GM13976 (cell line): ENCODE measurements around the gene TAS2R16.

Experiments used
- DNase-seq: peaks from one replicate; pipeline ENCODE4 v3.0.0; 2012; ENCODE audit warnings: low spot score
- in situ Hi-C: fragments of 300-500 bp; cut with MboI; formaldehyde crosslinking; loops from one replicate; pipeline ENCODE4 v1.12.0; 2022; ENCODE audit warnings: low sequenced_read_pairs, mixed read lengths, inconsistent platforms; ENCODE audit not compliant: unreplicated experiment
- TF ChIP-seq, protein P1 (sequence below): IDR thresholded peaks from 2 replicates; pipeline ENCODE4 v1.5.1; 2012; ENCODE audit warnings: borderline replicate concordance, mild to moderate bottlenecking; ENCODE audit not compliant: insufficient read depth; ENCODE audit errors: extremely low read depth, missing control alignments, control extremely low read depth

Gene TAS2R16

DNA sequence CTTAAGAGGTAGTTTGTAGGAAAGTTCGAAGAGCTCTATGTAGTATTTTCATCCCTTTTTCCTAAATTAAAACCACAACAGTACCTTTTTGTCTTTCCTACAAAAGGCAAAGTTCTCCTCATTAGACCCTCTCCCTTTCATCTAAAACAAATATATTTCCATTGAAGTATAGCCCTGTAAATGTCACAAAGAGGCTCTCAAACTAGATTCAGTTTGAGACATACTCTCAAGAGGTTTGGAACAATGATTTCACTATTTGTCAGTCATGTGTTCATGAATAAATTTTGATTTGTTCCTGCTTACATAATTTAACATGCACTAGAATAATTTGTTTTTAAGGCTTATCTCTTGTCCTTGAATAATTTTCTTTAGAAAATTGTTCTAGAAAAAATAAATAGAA, 12.2 kb downstream of the TAS2R16 start:
- in situ Hi-C loops = no loop called here
- DNase-seq = no peak
- TF ChIP-seq, protein P1, sequence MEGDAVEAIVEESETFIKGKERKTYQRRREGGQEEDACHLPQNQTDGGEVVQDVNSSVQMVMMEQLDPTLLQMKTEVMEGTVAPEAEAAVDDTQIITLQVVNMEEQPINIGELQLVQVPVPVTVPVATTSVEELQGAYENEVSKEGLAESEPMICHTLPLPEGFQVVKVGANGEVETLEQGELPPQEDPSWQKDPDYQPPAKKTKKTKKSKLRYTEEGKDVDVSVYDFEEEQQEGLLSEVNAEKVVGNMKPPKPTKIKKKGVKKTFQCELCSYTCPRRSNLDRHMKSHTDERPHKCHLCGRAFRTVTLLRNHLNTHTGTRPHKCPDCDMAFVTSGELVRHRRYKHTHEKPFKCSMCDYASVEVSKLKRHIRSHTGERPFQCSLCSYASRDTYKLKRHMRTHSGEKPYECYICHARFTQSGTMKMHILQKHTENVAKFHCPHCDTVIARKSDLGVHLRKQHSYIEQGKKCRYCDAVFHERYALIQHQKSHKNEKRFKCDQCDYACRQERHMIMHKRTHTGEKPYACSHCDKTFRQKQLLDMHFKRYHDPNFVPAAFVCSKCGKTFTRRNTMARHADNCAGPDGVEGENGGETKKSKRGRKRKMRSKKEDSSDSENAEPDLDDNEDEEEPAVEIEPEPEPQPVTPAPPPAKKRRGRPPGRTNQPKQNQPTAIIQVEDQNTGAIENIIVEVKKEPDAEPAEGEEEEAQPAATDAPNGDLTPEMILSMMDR = no peak

GRCh38 chr7:122975341-122975740, 20.2 kb downstream of the TAS2R16 start:
- no peak for DNase-seq
- TF ChIP-seq, protein P1 = no peak
- in situ Hi-C loops = no loop called here

DNA sequence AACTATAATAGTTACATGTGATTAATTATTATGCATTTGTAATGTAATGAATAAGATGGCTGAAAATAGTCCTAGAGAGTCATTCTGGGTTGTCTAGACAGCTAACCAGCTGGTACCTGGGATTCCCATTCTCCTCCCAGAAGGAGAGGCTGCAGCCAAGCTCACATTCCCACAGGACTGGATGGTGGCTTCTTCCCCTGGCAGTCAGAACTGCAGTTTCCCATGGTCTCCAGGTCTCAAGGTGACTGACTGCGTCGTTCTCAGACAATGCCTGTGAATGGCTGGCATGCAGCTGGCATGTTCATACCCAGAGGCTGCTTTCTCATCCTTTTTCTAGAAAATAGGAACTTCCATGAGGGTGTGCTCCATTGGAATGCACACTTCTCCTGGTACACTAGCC, 21.3 kb downstream of the TAS2R16 start:
- no peak for DNase-seq
- TF ChIP-seq, protein P1 = no peak
- in situ Hi-C loops = no loop called here

GRCh38 chr7:122972056-122972455, 23.4 kb downstream of the TAS2R16 start:
- in situ Hi-C loops = no loop called here
- TF ChIP-seq, protein P1 = no peak
- no peak for DNase-seq

DNA sequence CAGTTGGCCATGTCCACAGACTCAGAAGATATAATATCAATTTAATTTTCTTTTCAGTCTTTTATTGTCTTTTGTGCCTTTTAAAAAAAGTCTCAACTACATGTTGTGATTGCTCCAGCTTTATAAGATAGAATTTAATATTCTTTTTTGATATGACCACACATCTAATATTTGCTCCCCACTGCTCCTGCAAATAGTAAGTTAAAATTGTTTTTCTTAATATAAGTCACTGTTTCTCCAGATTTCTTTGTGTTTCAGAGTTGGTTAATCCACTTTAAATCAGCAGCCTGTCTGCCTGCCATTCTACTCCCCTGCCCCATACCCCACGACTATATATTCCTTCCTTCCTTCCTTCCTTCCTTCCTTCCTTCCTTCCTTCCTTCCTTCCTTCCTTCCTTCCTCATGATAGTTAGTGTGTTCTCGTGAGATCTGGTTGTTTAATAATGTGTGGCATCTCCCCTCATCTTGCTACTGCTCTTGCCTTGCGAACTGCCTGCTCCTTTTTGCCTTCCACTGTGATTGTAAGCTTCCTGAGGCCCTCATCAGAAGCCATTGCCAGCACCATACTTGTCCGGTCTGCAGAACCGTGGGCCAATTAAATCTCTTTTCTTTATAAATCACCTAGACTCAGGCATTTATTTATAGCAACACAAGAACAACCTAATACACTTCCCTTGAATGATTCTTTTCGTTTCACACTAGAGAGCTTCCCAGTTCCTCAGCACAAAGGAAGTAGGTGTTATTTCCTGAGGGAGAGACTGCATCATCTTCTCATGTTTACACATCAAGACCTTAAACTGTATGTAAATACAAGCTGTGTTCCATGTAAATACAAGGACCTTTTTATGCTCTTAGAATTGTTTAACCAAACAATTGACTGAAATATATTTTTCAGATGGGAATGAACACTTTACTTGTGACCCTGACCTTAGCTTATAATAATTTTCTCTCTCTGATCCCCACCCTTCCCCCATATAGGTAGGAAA, 24.5 kb downstream of the TAS2R16 start:
- TF ChIP-seq, protein P1 = no peak
- no peak for DNase-seq
- in situ Hi-C loops = no loop called here

DNA sequence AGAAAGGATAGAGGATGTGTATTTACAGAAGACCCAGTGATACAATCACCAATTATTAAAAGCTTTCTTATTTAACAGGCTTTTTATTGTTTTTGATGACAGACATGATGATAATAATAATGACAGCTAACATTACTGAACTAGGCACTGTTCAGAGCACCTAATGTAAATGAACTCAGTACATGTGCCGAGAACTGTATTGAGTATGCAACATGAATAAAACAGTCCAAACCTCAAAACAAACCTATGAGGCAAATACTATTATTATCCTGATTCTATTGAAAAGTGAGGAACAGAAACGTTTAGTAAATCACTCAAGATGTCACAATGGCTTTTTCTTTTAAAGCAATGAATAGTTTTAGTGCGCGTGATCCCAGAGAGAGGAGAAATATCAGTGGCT, 27.1 kb downstream of the TAS2R16 start:
- DNase-seq = no peak
- TF ChIP-seq, protein P1 = no peak
- in situ Hi-C loops = no loop called here
